K562 (cell line): ENCODE results near the gene ATMIN.

Source experiments
- CBX5 ChIP-seq: IDR thresholded peaks from 2 replicates; pipeline ENCODE4 v1.6.1; 2014; ENCODE audit warnings: low read depth, borderline replicate concordance
- CREB1 ChIP-seq, 2 experiments: sonication (generic) in 1 of 2; formaldehyde crosslinking in 1 of 2; IDR thresholded peaks; 2 replicates each; pipeline versions ENCODE4 v1.6.1 to v1.8.0; 2012 to 2022; ENCODE audit warnings: inconsistent platforms in 1 of 2, mild to moderate bottlenecking in 1 of 2, missing genetic modification reagents in 1 of 2, moderate library complexity in 1 of 2
- E2F3 ChIP-seq: fragments of 250-450 bp; sonication (Bioruptor Pico); IDR thresholded peaks from 2 replicates; pipeline ENCODE4 v1.4.0; 2020; ENCODE audit warnings: mild to moderate bottlenecking
- ERF ChIP-seq: fragments of 450-650 bp; formaldehyde crosslinking; IDR thresholded peaks from 2 replicates; pipeline ENCODE4 v1.4.0; 2020; ENCODE audit warnings: mild to moderate bottlenecking, mixed read lengths
- MAFF ChIP-seq: IDR thresholded peaks from 2 replicates; pipeline ENCODE4 v1.6.1; 2012; ENCODE audit warnings: low read length, improper control_type of control experiment
- PHTF2 ChIP-seq: fragments of 250-450 bp; sonication (Bioruptor Pico); IDR thresholded peaks from 2 replicates; pipeline ENCODE4 v1.5.0; 2021; ENCODE audit warnings: mild to moderate bottlenecking
- POLR2AphosphoS5 ChIP-seq: IDR thresholded peaks from 2 replicates; pipeline ENCODE4 v1.6.1; 2011; ENCODE audit warnings: mild to moderate bottlenecking, low read depth, low read length, moderate library complexity; ENCODE audit not compliant: control insufficient read depth, insufficient read depth
- SIN3A ChIP-seq, 2 experiments: fragments of 150-350 bp in 1 of 2; IDR thresholded peaks; 2 replicates each; pipeline ENCODE4 v1.6.1; 2011 to 2016; ENCODE audit warnings: borderline replicate concordance in 2 of 2, low read depth in 2 of 2, low read length in 2 of 2, mild to moderate bottlenecking in 2 of 2, moderate library complexity in 2 of 2; ENCODE audit not compliant: control insufficient read depth in 1 of 2
- SMC3 ChIP-seq: conservative IDR thresholded peaks from 2 replicates; pipeline ENCODE4 v1.6.1; 2011; ENCODE audit warnings: low read depth, low read length, improper control_type of control experiment; ENCODE audit not compliant: insufficient read depth
- UBTF ChIP-seq, 2 experiments: IDR thresholded peaks; 2 replicates each; pipeline ENCODE4 v1.6.1; 2012; ENCODE audit warnings: improper control_type of control experiment in 2 of 2, low read depth in 2 of 2, low read length in 2 of 2, borderline replicate concordance in 1 of 2

- TF ChIP-seq ERF (CRISPR knock-in tag) (no peak), PHTF2 (no peak), SIN3A (IDR thresholded peaks at IDR 0.05; ENCODE audit: borderline replicate concordance in 2 of 2, control insufficient read depth in 1 of 2, low read depth in 2 of 2, low read length in 2 of 2) (no peak), E2F3 (CRISPR knock-in tag) (no peak), SMC3 (no peak), CBX5 (no peak), MAFF (no peak), CREB1 (IDR thresholded peaks at IDR 0.05) (no peak), CREB1 (CRISPR knock-in tag; IDR thresholded peaks at IDR 0.05) (no peak), POLR2AphosphoS5 (no peak), UBTF (IDR thresholded peaks at IDR 0.05; ENCODE audit: borderline replicate concordance in 1 of 2, low read depth in 2 of 2, low read length in 2 of 2) (no peak)
Observed at GRCh38 chr16:80990978-80991377, 44.7 kb upstream of the ATMIN start.
